ENCODE measurements around the gene DIPK1B. TPM values are rescaled to one million over a fixed set of nuclear protein-coding genes. Genes with fewer than 3 reads are reported as not detected.
"Not testable (repeated sequence)": the region's sequence is repeated elsewhere in the genome, so short reads cannot be mapped to it uniquely, and the experiment has no call there.

DIPK1B gene
- total and polyA plus RNA-seq, 8 donors = 4.3 to 32.3 (median 6.5) TPM

GRCh38 chr9:136763649-136764035 lies 51.3 kb downstream of the DIPK1B start:
- H3K27me3 ChIP-seq = no peaks in the 10 kb centered on the region
- WGBS, 2 donors = 81% methylated on average over 13 to 14 of the region's 14 CpGs
- ATAC-seq = no peak

GRCh38 chr9:136764301-136764891 lies 52.0 kb downstream of the DIPK1B start, which contains the start of gene LCN15:
Gene LCN15 (minus strand): TSS chr9:136764518. CDS start chr9:136764488, 30 bp downstream.
- no peak for ATAC-seq
- WGBS, 2 donors = 75 to 79% methylated on average over 14 of the region's 14 CpGs
- intact Hi-C loops (cut with DNase I) = no loop called here
- no peak for TF ChIP-seq CTCF (IDR thresholded peaks at IDR 0.05)
- no peaks in the 10 kb centered on the region for H3K36me3 ChIP-seq
- DNase-seq = peak in 1 of 6 donors; percentile 48
- no peak for FAIRE-seq
- H3K4me1 ChIP-seq = no peaks in the 10 kb centered on the region
- H3K27ac ChIP-seq = no peak within 1 kb of the TSS
- H3K9me3 ChIP-seq = no peaks in the 10 kb centered on the region
- H3K27me3 ChIP-seq = no peaks in the 10 kb centered on the region
- no peak within 1 kb of the TSS for H3K4me3 ChIP-seq

More at GRCh38 chr9:136763649-136764035, 51.3 kb downstream of the DIPK1B start:
- Histone ChIP-seq H3K9me3 (no peaks in the 10 kb centered on the region), H3K27ac (no peak overlapping the region), H3K4me1 (no peaks in the 10 kb centered on the region), H3K4me3 (no peak overlapping the region), H3K36me3 (no peaks in the 10 kb centered on the region)
- FAIRE-seq (no peak), DNase-seq (peak in 1 of 6 donors; percentile 44)
- intact Hi-C loops (cut with DNase I) = no loop called here
- no peak for TF ChIP-seq CTCF (IDR thresholded peaks at IDR 0.05)

GRCh38 chr9:136765041-136765440 lies 52.7 kb downstream of the DIPK1B start:
- peak in 1 of 6 donors; percentile 48 for DNase-seq
- no peaks in the 10 kb centered on the region for H3K27me3 ChIP-seq
- no peak for FAIRE-seq
- no peaks in the 10 kb centered on the region for H3K4me1 ChIP-seq
- intact Hi-C loops (cut with DNase I) = no loop called here
- H3K36me3 ChIP-seq = no peaks in the 10 kb centered on the region
- WGBS, 2 donors = 85 to 92% methylated on average over 14 of the region's 14 CpGs
- no peaks in the 10 kb centered on the region for H3K9me3 ChIP-seq
- H3K27ac ChIP-seq = no peak overlapping the region
- TF ChIP-seq CTCF (IDR thresholded peaks at IDR 0.05) = no peak
- no peak overlapping the region for H3K4me3 ChIP-seq
- no peak for ATAC-seq

- ATAC-seq; FAIRE-seq; H3K9me3 ChIP-seq; H3K36me3 ChIP-seq; intact Hi-C loops (cut with DNase I); H3K27ac ChIP-seq; H3K4me1 ChIP-seq; H3K27me3 ChIP-seq; H3K4me3 ChIP-seq: not testable (repeated sequence)
- peak in 1 of 6 donors; percentile 46 for DNase-seq
- 72 to 81% methylated on average over 14 of the region's 14 CpGs for WGBS, 2 donors
Measured at GRCh38 chr9:136765745-136766409, 53.5 kb downstream of the DIPK1B start.

GRCh38 chr9:136766410-136767120 lies 54.2 kb downstream of the DIPK1B start:
- H3K4me3 ChIP-seq; H3K9me3 ChIP-seq; FAIRE-seq; H3K36me3 ChIP-seq; intact Hi-C loops (cut with DNase I); H3K27ac ChIP-seq; H3K27me3 ChIP-seq; H3K4me1 ChIP-seq: not testable (repeated sequence)
- ATAC-seq = peak in 1 of 4 donors; percentile 34
- 32 to 56% methylated on average over 12 to 18 of the region's 18 CpGs for WGBS, 2 donors
- DNase-seq = peak in 4 of 6 donors; percentile 52 to 85 (median 58)
- peak in 3 of 4 donors; percentile 7 to 42 (median 38) for TF ChIP-seq CTCF (IDR thresholded peaks at IDR 0.05)

Data from pancreas (tissue), 10 donors.